ENCODE measurements around the gene SH3RF2.

GRCh38 chr5:145911164-145911563, 25.2 kb upstream of the SH3RF2 start:
- TF ChIP-seq CTCF (IDR thresholded peaks at IDR 0.05): no peak
- no peak for TF ChIP-seq POLR2A (IDR thresholded peaks at IDR 0.05)
